Measurements from ENCODE around the gene TARDBP.
"Not testable (repeated sequence)": the region's sequence is repeated elsewhere in the genome, so short reads cannot be mapped to it uniquely, and the experiment has no call there.

The TARDBP gene

GRCh38 chr1:10996100-10996499, 16.4 kb upstream of the TARDBP start:
- no peak for DNase-seq

- DNase-seq = no peak
Observed at GRCh38 chr1:11000526-11000925, 11.9 kb upstream of the TARDBP start.

- DNase-seq = no peak
Observed at GRCh38 chr1:11013160-11013531, 692 bp downstream of the TARDBP start.

GRCh38 chr1:11019358-11019757, 6.9 kb downstream of the TARDBP start:
- DNase-seq = not testable (repeated sequence)

- no peak for DNase-seq
Observed at GRCh38 chr1:11019971-11020370, 7.5 kb downstream of the TARDBP start.

- DNase-seq = no peak
Observed at GRCh38 chr1:11023201-11023600, 10.7 kb downstream of the TARDBP start.

GRCh38 chr1:11024154-11024873, 11.9 kb downstream of the TARDBP start:
- no peak for DNase-seq

- no peak for DNase-seq
Observed at GRCh38 chr1:11024874-11025203, 12.4 kb downstream of the TARDBP start.

GRCh38 chr1:11025618-11026017, 13.2 kb downstream of the TARDBP start:
- no peak for DNase-seq

GRCh38 chr1:11026052-11026451, 13.6 kb downstream of the TARDBP start:
- no peak for DNase-seq

GRCh38 chr1:11026903-11027302, 14.4 kb downstream of the TARDBP start:
- DNase-seq = no peak

GRCh38 chr1:11027316-11027715, 14.9 kb downstream of the TARDBP start:
- DNase-seq = no peak

- no peak for DNase-seq
Observed at GRCh38 chr1:11028018-11028417, 15.6 kb downstream of the TARDBP start.

GRCh38 chr1:11030865-11031264, 18.4 kb downstream of the TARDBP start:
- no peak for DNase-seq

GRCh38 chr1:11031624-11032262, 19.3 kb downstream of the TARDBP start:
- DNase-seq = no peak

GRCh38 chr1:11037019-11037739, 24.7 kb downstream of the TARDBP start:
- not testable (repeated sequence) for DNase-seq

GRCh38 chr1:11037740-11038182, 25.3 kb downstream of the TARDBP start:
- DNase-seq = peak; percentile 93

GRCh38 chr1:11039351-11040104, 27.1 kb downstream of the TARDBP start:
- no peak for DNase-seq

- not testable (repeated sequence) for DNase-seq
Observed at GRCh38 chr1:11040105-11040429, 27.6 kb downstream of the TARDBP start.

- no peak for DNase-seq
Observed at GRCh38 chr1:11041048-11041447, 28.6 kb downstream of the TARDBP start.

- no peak for DNase-seq
Observed at GRCh38 chr1:11042065-11042464, 29.6 kb downstream of the TARDBP start.

GRCh38 chr1:11042995-11043874, 30.8 kb downstream of the TARDBP start:
- DNase-seq = no peak

Measured in CD4-positive, alpha-beta T cell treated with Interleukin-17A for 4 hours (primary cell).